NCI-H1105 treated with DMSO at 0.1 percent for 48 hours (cell line): ENCODE data around the gene DMKN.

Experiments
- DNase-seq: peaks from one replicate; lab custom pipeline; 2025; lab: John Stamatoyannopoulos, UW

The DMKN gene

GRCh38 chr19:35513628-35514281 lies at the start of gene DMKN:
Gene DMKN (minus strand): TSS chr19:35513649. CDS start chr19:35513475, 174 bp downstream.
- no peak for DNase-seq

- DNase-seq: no peak
Measured at GRCh38 chr19:35562776-35563175, 49.3 kb upstream of the DMKN start.

GRCh38 chr19:35562336-35562735 lies 48.9 kb upstream of the DMKN start:
- DNase-seq: no peak

GRCh38 chr19:35561436-35561835 lies 48.0 kb upstream of the DMKN start:
- DNase-seq: no peak

GRCh38 chr19:35560677-35561076 lies 47.2 kb upstream of the DMKN start:
- DNase-seq: no peak

- no peak for DNase-seq
Measured at GRCh38 chr19:35560271-35560670, 46.8 kb upstream of the DMKN start.

- no peak for DNase-seq
Measured at GRCh38 chr19:35559781-35560180, 46.3 kb upstream of the DMKN start.

GRCh38 chr19:35559281-35559659 lies 45.8 kb upstream of the DMKN start:
- no peak for DNase-seq

GRCh38 chr19:35558400-35559280 lies 45.2 kb upstream of the DMKN start:
- no peak for DNase-seq

- no peak for DNase-seq
Measured at GRCh38 chr19:35557539-35558399, 44.3 kb upstream of the DMKN start.

GRCh38 chr19:35556846-35557538 lies 43.5 kb upstream of the DMKN start:
- no peak for DNase-seq

GRCh38 chr19:35556025-35556590 lies 42.7 kb upstream of the DMKN start:
- no peak for DNase-seq

- peak; percentile 15 for DNase-seq
Measured at GRCh38 chr19:35555301-35556005, 42.0 kb upstream of the DMKN start.

GRCh38 chr19:35554076-35554475 lies 40.6 kb upstream of the DMKN start:
- no peak for DNase-seq

GRCh38 chr19:35553385-35554000 lies 40.0 kb upstream of the DMKN start:
- no peak for DNase-seq

GRCh38 chr19:35552534-35553384 lies 39.3 kb upstream of the DMKN start:
- DNase-seq: no peak

- no peak for DNase-seq
Measured at GRCh38 chr19:35551091-35551810, 37.8 kb upstream of the DMKN start.

- no peak for DNase-seq
Measured at GRCh38 chr19:35549879-35550523, 36.6 kb upstream of the DMKN start.
